GM18511 (cell line): ENCODE results near the gene PALD1.

Source experiments
- ATAC-seq: cut with Tn5 transposase; IDR thresholded peaks from one replicate; pipeline ENCODE4 v1.9.1; 2021; ENCODE audit warnings: mild to moderate bottlenecking, moderate library complexity; ENCODE audit not compliant: unreplicated experiment

The PALD1 gene

GRCh38 chr10:70478191-70479164, at the start of gene PALD1:
Gene PALD1 (plus strand): TSS chr10:70478767. CDS start chr10:70525952, 47,185 bp downstream.
- peak; percentile 44 for ATAC-seq

GRCh38 chr10:70430493-70431445, 47.8 kb upstream of the PALD1 start:
- no peak for ATAC-seq

DNA sequence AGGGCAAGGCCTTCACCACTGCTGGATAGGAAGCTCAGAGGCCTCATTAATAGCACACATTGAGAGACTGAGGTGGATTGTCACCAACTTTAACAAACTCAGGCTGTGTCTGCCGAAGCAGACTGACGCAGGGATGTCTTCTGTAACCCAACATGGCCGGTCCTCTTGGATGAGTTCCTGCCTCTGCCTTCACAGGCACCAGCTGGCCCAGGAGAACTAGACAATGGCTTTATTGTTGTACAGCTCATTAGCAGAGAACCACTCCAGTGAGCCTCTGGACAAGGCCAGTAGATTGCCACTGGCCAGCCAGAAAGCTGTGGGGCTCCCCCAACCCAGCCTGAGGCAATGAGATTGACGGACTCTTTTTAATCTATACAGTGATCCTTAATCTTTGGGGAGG, 46.5 kb upstream of the PALD1 start:
- ATAC-seq: no peak

GRCh38 chr10:70432561-70433263, 45.9 kb upstream of the PALD1 start:
- no peak for ATAC-seq

DNA sequence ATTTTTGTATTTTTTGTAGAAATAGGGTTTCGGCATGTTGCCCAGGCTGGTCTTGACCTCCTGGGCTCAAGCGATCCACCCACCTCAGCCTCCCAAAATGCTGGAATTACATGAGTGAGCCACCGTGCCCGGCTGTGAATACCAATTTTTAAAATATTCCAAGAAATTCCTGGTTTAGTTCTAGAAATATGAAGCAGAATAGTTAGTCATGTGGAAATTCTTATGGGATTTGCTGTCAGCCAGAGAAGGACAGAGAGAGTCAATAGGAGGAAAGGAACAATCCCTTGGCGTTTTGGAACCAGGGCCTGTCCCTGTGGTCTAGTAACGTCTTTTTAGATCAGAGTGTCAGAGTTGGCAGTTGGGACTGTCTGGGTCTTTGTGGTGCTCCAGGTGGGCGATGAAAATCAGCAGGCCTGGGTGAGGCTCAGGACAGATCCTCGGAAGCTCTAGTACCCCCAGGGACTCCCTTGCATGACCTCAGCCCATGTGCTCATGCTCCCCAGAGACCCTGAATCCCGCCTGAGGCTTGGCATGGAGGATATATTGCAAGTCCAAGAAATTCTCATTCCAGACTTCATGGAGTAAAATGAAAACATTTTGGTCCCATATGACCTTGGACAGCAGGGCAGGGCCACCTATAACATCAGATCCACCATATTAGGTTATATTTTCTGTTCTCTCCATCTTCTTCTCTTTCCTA, 44.8 kb upstream of the PALD1 start:
- no peak for ATAC-seq

DNA sequence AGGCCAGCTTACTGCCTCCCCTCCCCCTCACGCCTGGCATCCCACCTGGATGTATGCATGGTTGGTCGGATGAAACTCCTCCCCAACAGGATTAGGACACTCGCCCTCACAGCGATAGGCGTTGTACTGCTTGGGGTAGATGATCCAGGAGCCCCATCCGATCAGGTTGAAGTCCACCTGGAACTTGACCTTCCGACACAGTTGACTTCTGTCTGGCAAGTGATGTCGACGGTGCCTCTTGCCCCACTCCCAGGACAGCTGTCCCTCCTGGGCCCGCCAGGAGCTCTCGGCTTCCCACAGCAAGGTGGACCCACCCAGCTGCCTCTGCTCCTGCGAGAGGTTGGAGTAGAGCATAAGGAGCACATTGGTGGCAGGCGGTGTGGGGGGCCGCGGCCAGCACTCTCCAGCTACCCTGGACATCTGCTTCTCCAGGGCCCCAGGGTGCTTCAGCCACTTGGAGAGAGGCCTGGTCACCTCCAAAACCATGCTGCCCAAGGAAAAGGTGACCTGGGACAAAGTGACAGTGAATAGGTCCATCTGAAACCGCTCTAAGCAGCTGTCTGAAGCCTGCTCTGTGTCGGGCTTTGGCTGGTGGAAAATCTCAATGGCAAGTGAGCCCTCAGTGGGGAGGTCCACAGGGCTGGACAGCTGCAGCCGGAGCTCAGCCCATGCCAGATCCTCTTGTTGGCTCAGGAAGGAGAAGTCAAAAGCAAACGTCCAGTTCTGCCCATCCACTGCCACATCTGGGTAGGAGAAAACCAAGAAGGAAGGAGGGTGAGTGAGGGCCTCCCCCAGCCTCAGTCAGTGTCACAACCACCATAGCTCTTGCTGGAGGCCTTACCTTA, 43.1 kb upstream of the PALD1 start:
- no peak for ATAC-seq

GRCh38 chr10:70437721-70438120, 40.8 kb upstream of the PALD1 start:
- no peak for ATAC-seq

DNA sequence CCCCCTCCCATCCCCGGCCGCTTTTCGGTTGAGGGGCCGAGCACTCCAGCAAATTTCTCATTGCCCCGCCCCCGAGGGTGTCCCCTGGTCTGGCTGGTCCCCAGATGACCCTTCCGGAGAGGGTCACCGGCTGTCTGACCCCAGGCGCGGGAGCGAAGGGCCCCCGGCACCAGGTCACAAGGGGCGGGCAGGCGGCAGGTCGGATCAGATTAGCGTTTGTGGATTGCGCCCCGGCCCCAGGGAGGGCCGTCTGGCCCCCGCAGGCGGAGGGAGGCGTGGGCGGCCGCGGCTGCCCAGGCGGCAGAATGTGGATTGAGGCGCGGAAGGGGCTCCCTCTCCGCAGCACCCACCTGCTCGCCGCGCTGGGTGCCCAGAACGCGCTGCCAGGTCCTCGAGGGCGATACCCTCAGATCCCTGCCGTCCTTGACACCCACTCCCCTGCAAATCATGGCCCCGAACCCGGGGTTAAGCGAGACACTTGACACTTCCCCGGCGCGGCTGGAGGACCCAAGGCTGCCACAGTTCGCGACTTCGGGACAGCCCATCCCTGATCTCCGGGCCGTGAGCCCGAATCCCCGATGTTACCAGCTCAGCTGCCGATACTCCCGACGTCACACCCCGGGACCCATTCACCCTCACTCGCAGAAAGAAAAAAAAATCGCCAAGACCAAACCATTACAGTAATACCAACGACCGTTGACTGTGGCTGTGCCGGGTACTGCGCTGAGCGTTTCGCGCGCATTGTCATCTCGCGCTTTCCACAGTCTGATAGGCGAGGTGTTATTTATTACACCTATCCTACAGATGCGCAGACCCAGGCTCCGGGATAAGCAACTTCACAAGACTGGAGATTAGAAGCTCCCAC, 38.0 kb upstream of the PALD1 start:
- no peak for ATAC-seq

DNA sequence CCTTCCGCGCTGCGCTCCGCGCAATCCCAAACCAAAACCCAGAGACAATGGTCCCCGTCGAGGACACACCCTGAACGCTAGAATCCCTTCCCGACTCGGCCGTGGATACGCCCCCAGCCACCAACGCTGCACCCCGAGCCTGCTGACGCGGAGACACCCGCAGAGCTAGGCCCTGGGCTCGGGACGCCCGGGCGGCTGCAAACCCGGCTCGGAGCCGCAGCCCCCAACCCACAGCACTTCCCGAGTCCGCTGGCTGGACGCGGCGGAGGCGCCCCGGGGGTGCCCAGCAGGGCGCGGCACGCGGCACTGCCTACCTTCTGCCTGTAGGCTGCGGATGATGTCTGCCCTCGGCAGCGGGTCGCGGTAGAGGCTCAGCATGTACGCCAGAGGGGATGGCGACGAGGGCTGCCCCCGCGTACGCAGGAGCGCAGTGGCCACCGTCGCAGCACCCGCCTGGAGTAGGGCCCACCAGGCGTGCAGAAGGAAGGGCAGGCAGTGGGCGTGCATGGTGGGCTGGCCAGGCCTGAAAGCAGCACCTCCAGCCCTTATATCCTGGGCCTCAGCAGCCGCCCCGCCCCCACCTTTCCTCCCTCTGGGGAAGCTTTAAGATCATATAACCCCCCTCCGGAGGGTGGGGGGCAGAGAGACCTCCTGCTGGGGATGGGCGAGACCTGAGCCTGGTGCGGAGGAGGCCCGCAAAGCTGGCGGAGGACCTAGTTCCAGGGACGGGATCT, 37.2 kb upstream of the PALD1 start, which contains the start of gene NODAL:
Gene NODAL (minus strand): TSS at position 521 of the 734 bp plus-strand sequence. CDS start 14 bp downstream, at position 507.
- ATAC-seq: no peak

GRCh38 chr10:70441895-70442309, 36.7 kb upstream of the PALD1 start:
- ATAC-seq: no peak

DNA sequence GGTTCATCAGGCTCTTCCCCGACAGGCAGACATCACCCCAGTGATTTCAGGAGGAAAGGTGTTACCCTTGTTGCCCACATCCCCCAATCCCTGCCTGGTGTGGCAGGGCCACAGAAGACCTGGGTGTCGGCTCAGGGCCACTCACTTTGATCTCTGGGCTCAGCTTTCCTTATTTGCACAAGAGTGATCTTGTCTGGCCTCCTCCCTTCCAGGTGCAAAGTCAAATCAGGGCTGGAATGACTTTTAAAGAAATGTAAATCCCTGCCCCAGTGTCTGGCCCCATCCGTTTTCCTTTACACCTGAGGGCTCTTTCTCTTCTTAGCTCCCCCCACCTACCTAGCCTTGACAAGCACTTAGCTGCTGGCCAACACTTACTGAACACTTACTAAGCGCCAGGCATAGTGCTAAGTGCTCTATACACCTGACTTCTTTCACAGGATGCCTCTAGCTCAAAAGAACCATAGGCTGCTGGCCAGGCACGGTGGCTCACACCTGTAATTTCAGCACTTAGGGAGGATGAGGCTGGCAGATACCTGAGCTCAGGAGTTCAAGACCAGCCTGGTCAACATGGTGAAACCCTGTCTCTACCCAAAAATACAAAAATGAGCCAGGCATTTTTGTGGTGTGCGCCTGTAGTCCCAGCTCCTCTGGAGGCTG, 36.1 kb upstream of the PALD1 start:
- no peak for ATAC-seq

GRCh38 chr10:70444744-70445143, 33.8 kb upstream of the PALD1 start:
- no peak for ATAC-seq

GRCh38 chr10:70445718-70446657, 32.6 kb upstream of the PALD1 start:
- no peak for ATAC-seq

GRCh38 chr10:70448236-70448635, 30.3 kb upstream of the PALD1 start:
- ATAC-seq: no peak

DNA sequence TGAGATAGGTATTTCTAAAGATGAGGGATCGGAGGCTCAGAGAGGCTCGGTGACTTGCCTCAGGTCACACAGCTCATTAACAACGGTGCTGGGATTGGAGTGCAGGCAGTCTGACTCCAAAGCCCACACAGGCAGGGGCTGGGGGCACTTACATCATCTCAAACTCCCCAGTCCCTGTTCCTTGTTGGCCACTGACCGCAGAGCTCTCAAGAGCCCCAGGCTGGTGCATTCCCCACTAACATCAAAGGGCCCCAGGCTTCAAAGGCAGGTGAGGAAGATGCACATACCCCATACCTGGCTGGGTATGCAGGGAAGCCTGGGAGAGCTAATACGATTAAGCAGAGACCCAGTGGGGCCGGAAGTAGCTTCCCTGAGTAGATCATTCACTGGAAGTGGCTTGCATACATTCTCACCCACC, 23.3 kb upstream of the PALD1 start:
- ATAC-seq: no peak

- no peak for ATAC-seq
Measured at GRCh38 chr10:70456164-70456563, 22.4 kb upstream of the PALD1 start.
